GM10248 (cell line): ENCODE data around the gene IL1RAPL2.
"Not testable (repeated sequence)": the region's sequence is repeated elsewhere in the genome, so short reads cannot be mapped to it uniquely, and the experiment has no call there.

Experiments
- CTCF ChIA-PET: fragments of 300-600 bp; sonication (Branson Sonifier 250); formaldehyde crosslinking; extraction: SDS; loops from one replicate; lab custom pipeline; 2021; ENCODE audit warnings: antibody characterized with exemption; lab: Yijun Ruan, JAX
- POLR2A ChIA-PET: fragments of 350-650 bp; sonication (Branson Sonifier 250); formaldehyde crosslinking; extraction: SDS; loops from one replicate; lab custom pipeline; 2020; ENCODE audit warnings: antibody characterized with exemption; lab: Yijun Ruan, JAX
- DNase-seq: peaks from one replicate; pipeline ENCODE4 v3.0.0; 2012; ENCODE audit errors: extremely low spot score
- TF ChIP-seq, protein P1 (sequence below): IDR thresholded peaks from 2 replicates; pipeline ENCODE4 v1.5.1; 2012; ENCODE audit warnings: mild to moderate bottlenecking, low read depth; ENCODE audit errors: extremely low read depth, missing control alignments, control extremely low read depth

The IL1RAPL2 gene

DNA sequence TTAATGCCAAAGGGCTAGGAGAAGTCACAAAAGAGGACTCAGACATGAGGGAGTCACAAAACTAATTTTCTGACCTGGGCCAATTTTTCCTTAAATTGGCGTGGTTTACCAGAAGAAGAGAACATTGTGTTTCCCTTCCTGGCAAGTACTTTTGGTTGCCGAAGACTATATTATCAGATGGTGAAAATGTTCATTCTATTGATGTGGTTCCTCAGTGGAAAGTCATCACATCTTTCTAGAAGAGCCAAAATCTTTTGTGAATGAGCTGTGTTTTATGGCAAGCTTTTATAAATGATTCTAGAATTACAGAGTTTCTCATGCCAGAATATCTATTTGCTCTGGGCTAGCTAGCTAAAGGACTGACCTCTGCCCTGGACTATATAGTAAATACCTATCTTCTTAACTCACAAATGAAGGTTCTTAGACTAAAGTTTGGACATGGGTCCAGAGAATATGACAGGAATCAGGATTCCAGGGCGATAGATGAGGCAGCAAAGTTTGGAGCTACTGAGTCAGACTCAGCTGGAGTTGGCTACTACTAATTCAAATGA, 288.9 kb downstream of the IL1RAPL2 start:
- TF ChIP-seq, protein P1, sequence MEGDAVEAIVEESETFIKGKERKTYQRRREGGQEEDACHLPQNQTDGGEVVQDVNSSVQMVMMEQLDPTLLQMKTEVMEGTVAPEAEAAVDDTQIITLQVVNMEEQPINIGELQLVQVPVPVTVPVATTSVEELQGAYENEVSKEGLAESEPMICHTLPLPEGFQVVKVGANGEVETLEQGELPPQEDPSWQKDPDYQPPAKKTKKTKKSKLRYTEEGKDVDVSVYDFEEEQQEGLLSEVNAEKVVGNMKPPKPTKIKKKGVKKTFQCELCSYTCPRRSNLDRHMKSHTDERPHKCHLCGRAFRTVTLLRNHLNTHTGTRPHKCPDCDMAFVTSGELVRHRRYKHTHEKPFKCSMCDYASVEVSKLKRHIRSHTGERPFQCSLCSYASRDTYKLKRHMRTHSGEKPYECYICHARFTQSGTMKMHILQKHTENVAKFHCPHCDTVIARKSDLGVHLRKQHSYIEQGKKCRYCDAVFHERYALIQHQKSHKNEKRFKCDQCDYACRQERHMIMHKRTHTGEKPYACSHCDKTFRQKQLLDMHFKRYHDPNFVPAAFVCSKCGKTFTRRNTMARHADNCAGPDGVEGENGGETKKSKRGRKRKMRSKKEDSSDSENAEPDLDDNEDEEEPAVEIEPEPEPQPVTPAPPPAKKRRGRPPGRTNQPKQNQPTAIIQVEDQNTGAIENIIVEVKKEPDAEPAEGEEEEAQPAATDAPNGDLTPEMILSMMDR = no peak
- ChIA-PET POLR2A (no interaction called here), CTCF (no interaction called here)
- DNase-seq = no peak

DNA sequence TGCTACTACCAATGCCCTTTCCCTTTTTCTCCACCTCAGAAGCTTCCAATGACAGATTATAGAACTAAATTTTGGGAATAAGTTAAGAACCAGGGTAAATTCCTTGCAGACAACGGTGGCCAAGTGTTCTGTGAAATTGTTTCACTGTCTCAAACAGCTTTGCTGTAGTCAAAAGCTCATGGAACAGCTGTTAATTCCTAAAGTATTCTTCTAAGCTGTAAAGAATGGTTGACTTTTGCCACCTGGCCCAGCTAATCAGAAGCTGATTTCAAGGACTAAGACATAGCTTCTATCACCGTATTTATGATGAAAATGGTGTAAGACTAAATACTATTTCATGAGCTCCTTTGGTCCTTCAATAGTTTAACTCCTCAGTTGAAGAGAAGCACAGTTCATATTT, 297.5 kb downstream of the IL1RAPL2 start:
- TF ChIP-seq, protein P1 = no peak
- ChIA-PET POLR2A (no interaction called here), CTCF (no interaction called here)
- no peak for DNase-seq

DNA sequence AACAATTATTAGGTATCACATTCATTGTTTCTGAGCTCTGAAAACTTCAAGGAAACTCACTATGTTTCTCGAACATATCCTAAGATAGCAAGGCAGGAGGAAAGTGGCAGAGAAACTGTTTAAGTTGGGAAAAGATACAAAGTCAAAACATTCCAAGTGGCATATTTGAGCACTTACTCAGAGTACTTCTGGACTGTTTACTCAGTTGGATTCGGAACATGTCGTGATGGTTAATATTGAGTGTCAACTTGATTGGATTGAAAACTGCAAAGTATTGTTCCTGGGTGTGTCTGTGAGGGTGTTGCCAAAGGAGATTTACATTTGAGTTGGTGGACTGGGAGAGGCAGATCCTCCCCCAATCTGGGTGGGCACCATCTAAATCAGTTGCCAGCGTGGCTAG, 298.3 kb downstream of the IL1RAPL2 start:
- POLR2A ChIA-PET = no interaction called here

DNA sequence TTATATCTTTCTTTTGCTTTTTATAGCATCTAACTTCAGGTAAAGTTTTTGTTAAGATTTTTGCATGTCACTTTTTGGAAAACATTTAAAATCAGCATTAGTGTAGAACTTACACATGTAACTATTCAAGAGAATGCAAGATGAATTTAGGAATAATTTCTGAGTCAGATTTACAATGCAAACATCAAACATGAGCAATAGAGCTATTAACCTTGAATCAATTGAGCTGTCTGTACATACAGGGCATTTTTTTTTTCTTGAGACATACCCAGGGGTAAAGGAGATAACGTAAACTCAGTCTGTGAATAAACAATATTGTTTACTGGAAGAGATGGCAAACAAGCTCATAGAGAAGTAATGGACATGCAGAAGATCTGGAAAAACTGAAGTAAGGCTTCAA, 311.5 kb downstream of the IL1RAPL2 start:
- ChIA-PET POLR2A (no interaction called here), CTCF (no interaction called here)
- TF ChIP-seq, protein P1 = no peak
- DNase-seq = no peak

More for the DNA sequence above, 298.3 kb downstream of the IL1RAPL2 start:
- TF ChIP-seq, protein P1 = no peak
- no peak for DNase-seq
- CTCF ChIA-PET = no interaction called here

DNA sequence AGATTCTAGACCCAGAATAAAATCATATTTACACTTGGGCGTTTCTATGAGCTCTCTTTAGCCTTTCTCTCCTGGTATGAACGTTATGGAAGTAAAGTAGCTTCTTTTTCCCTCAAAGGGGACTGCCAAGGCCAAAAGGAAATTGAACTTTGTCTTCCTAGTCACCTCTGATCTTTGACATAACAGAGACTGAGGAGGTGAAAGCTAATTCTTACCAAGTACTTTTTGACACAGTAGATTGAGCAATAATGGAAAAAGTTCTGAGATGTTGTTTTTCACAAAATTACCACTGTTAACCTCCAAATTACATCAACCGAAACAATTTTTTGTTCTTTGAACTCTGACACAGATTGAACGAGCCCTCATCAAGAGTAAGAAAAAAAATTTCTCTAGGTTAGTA, 336.1 kb downstream of the IL1RAPL2 start:
- TF ChIP-seq, protein P1 = no peak
- ChIA-PET POLR2A (no interaction called here), CTCF (interaction anchor here (1.9 kb wide), 1 partner anchor 20 kb away, joined by 8 read pairs; no protein-coding TSS in a partner anchor)

DNA sequence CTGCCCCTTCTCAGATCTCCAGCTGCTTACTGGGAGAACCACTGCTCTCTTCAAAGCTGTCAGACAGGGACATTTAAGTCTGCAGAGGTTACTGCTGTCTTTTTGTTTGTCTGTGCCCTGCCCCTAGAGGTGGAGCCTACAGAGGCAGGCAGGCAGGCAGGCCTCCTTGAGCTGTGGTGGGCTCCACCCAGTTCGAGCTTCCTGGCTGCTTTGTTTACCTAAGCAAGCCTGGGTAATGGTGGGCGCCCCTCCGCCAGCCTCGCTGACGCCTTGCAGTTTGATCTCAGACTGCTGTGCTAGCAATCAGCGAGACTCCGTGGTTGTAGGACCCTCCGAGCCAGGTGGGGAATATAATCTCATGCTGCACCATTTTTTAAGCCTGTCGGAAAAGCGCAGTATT, 343.7 kb downstream of the IL1RAPL2 start:
- DNase-seq, POLR2A ChIA-PET, CTCF ChIA-PET: not testable (repeated sequence)

More for the DNA sequence above, 336.1 kb downstream of the IL1RAPL2 start:
- DNase-seq = no peak

DNA sequence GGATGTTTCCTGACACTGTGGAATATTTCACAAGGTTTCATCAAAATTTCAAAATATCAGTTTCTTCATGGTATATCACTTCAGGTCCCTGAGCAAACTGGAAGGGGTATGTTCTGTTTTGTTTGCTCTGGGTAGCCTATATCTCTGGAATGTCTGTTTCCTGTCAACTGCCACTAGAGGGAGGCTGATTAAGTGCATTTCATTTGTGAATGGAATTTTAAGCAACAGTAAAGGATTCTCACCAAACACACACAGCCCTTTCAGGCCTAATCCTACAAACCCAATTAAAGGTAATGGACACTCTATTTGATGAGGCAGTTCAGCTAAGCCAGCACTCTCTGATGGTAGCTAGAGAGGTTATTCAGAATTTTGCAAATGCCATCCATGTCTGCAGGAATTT, 347.3 kb downstream of the IL1RAPL2 start:
- POLR2A ChIA-PET = no interaction called here
- CTCF ChIA-PET = interaction anchor here (1.0 kb wide), 1 partner anchor 9 kb away, joined by 3 read pairs; no protein-coding TSS in a partner anchor
- no peak for DNase-seq
- TF ChIP-seq, protein P1 = no peak

DNA sequence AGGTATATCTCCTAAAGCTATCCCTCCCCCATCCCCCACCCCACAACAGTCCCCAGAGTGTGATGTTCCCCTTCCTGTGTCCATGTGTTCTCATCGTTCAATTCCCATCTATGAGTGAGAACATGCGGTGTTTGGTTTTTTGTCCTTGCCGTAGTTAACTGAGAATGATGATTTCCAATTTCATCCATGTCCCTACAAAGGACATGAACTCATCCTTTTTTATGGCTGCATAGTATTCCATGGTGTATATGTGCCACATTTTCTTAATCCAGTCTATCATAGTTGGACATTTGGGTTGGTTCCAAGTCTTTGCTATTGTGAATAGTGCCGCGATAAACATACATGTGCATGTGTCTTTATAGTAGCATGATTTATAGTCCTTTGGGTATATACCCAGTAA, 348.7 kb downstream of the IL1RAPL2 start:
- DNase-seq, POLR2A ChIA-PET, CTCF ChIA-PET: not testable (repeated sequence)
